Fibroblast of skin of right quadriceps (primary cell): ENCODE data around the gene ZXDC.

Experiments
- DNase-seq: peaks from one replicate; pipeline ENCODE4 v3.0.0-alpha.2; 2013

ZXDC gene

DNA sequence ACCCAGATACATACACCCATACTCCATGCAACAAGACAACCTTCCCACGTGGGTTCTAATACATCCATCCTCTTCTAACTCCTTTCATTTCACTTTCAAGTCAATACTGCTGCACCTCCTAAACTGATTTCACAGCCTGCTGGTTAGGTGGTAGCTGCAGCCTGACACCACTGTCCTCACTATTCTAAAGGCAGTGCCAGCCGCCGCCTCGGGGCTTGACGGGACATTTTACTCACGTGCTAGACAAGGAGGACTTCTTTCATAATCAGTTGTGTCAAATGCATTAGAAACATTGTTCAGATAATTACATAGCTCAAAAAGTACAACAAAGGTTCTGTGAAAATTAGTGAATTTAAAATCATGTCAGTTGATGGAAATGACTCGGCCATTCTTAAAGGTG lies 35.6 kb upstream of the ZXDC start:
- no peak for DNase-seq

DNA sequence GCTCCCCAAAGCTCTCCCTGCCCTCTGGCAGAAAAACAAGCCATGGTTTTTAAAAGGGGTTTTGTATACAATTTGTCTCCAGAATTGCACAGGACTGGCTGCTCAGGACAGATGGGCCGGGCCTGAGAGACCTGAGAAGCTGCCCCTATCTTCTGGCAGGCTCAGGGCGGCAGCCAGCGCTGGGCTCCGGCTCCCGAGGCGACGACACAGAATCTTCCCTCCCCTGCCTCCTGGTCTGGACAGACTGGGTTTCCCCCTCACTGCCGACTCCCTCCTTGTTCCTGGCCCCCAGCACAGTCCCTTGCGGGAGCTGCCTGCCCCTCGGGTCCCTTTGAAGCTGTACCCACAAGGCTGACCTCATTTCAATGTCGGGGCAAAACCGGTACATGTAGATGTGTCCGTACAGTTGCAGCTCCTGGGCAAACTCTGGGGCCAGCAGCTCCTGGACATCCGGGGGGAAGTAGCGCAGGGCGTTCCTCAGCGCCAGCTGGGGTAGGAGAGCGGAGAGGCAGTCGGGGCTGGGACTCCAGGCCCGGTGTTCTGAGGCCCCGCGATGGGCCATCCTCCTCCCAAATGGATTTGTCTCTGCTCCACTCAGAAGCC lies 34.7 kb upstream of the ZXDC start:
- no peak for DNase-seq

DNA sequence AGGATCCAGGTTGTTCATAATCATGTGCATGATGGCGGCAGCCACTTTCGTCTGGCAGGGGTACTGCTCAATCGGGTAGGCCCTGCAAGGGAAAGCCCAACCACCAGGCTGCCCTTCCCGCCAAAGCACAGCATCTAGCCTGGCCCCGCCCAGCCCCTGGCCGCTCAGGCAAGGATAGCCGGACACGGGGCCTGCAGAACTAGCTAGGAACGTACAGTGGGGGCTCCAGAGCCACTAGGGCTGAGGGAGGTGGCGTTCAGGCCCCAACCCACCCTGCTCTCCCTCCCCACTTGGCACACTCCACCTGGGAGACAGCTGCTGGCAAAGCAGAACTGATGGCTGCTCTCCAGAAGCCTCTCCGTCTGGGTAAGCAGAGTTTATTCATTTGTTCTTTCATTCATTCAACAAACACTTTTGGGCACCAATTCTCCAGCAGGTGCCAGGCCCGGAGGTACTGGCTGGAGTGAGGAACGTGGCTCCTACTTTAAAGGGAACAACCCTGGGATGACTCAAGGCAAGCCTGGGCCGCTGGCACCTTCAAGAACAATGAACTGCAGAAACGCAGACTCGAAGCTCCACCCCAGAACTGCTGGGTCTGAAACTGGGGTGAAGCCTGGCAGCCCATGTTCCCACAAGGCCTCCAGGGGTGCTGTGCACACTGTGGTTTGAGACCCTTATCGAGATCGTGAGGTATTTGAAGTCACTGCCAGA lies 34.1 kb upstream of the ZXDC start:
- DNase-seq, result no peak

DNA sequence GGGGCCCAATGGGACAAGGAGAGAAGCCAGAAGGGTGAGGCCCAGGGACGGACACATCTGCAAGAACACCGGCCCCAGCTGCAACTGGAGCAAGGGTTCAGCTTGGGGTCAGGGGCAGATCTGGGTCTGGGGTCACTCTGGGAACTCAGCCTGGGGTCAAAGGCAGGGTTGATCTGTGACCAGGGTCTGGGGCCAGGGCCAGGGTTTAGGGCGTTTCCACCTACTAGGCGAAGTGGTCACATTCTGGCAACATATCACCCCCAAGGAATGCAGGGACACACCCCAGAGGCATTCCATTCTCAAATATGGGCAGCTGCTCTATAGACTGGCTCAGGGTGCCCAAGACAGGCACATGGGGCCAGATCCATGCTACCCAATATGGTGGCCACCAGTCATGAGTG lies 32.9 kb upstream of the ZXDC start:
- no peak for DNase-seq

DNA sequence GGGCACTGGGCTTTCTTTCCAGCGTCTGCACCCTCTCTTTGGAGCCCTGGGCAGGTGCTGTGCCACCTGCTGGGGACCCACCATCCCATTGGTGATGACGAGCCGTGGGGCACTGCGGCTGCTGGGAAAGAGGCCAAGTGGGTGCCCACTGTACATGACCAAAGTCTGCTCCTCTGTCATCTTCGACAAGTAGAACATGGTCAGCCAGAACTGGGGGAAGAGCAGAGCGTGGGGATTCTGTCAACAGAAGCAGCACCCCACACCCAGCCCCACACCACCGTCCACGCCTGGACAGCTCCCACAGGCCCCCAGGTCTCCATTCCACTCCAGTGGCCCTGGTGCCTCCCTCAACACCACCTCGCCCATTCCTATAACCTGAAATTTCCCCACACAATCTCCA lies 32.2 kb upstream of the ZXDC start:
- DNase-seq, result no peak

DNA sequence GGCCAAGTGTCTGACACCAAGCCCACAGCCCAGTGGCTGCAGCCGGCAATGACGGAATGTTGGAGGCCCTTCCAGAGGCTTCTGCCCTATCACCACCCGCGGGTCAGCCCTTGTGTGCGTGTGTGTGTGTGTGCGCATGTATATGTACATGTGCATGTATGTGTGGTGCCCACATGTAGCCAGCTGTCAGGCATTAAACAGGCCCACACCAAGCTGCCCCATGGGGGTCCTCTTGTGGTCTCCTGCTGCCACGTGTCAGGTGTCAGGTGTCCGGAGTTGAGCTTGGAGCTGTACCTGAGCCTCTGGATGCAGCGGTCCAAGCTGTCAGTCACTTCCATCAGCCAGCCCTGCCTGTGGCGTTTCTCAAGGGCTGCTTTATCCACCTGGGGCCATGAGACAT lies 28.0 kb upstream of the ZXDC start:
- DNase-seq, result no peak

DNA sequence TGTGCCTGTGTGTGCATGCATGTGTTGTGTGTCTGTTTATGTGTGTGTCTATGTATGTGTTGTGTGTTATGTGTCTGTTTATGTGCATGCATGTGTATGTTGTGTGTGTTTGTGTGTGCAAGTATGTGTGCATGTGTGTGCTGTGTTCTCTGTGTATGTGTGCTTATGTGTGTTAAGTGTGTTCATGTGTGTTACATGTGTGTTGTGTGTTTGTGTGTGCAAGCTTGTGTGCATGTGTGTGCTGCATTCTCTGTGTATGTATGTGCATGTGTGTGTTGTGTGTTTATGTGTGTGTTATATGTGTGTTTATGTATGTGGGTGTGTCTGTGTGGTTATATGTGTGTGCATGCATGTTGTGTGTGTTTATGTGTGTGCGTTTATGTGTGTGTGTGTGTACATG lies 27.0 kb upstream of the ZXDC start:
- DNase-seq, result no peak

DNA sequence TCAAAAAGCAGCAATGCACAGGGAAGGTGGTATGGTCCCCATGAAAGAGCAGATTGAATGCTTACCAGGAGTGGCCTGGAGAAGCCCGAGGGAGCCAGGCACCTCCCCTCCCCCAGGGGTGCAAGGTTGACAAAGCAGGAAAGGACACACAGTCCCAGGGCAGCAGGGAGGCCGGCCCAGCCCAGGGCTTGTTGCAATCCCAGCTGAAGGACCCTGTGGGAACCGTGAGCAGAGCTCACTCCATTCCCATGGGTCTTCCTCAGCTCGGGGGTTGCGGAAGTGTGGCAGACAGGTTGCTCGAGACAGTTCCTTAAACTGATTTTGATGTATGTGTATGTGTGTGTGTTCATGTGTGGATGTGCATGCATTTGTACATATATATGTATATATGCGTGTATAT lies 26.0 kb upstream of the ZXDC start:
- no peak for DNase-seq

DNA sequence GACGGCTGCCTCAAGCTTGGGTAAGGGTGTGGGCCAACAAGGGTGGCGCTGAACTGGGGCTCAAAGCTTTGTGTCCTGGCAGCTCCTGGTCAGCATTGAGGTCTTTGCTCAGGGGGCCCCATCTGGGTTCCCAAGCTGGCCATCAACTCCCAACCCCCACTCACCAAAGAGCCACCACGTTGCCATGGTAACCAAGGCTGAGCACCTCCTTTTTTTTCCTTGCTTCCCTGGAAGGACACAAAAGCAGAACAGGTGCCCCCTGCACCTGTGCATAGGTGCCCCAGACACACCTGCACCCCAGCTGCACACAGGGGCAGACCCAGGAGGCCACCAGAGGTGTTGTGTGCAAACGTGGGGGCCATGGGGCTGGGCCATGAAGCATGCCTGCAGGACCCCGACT lies 25.4 kb upstream of the ZXDC start:
- DNase-seq, result no peak

DNA sequence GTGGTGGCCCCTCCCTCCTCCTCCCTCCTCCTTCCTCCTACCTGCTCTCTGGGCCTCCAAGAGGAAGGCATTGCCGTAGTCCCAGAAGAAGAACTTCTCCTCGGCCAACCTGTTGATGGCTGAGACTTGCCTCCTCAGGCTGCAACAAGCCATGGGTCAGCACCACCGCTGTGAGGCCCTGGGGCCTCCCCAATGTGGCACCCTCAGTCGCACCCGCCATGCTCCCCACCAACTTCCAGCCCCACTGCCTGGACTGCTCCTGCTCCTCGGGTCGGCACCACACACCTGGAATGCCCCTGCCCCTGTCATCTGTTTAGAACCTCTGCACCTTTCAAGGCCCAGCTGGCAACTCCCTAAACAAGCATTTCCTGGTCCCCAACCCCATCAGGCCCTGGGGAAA lies 24.3 kb upstream of the ZXDC start:
- no peak for DNase-seq

DNA sequence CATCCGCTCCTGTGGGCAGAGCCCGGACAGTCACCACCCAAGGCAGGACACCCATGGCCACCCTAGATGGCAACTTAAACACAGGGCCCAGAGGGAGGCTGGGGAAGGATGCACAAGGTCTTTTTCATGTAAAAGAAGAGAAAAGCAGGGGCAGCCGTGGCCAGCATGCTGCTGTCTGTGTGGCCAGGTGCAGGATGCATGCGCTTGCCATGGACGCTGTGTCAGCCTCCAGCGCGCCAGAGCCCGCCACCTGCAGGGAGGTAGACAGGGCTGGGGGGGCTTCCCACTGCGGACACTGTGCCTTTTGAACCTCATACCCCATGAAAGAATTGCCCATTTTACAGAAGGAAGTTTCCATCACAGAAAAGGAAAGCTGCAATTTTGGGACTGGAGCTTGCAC lies 23.7 kb upstream of the ZXDC start:
- DNase-seq, result no peak

DNA sequence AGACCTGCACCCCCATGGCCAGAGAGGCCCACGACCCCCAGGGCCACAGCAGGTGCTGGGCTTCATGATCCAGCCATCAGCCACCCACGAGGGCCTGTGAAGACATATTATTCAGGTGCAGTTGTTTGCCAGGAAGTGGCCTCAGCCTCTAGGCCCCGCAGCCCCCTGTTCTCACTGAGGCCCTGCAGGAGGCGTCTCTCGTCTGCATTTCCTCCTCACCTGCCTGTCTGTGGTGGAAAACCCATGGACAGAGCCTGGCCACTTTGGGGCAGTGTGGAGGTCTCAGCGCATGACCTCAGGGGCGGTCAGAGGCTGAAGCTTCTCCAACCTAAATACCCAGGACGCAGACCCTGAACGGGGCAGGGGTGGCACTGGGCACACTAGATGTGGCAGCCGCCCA lies 23.2 kb upstream of the ZXDC start:
- DNase-seq, result no peak

DNA sequence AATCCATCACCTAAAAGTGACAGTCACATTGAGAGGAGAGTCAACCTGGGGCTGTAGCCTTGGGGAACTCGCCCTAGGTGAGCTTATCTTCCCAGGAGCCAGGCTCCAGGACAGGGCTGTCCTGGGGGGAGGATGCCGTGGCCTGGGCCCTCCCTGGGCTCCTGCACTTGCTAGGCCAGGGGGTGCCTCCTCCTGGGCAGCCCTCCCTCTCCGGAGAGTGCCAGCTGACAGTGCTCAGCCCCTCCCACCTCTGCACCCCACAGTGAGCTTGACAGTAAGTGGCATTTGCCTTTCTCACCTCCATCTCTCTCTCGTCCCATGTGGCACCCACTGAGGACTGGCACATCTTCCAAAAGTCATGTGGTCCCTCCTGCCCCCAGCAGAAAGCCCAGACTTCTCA lies 22.8 kb upstream of the ZXDC start:
- DNase-seq, result no peak

DNA sequence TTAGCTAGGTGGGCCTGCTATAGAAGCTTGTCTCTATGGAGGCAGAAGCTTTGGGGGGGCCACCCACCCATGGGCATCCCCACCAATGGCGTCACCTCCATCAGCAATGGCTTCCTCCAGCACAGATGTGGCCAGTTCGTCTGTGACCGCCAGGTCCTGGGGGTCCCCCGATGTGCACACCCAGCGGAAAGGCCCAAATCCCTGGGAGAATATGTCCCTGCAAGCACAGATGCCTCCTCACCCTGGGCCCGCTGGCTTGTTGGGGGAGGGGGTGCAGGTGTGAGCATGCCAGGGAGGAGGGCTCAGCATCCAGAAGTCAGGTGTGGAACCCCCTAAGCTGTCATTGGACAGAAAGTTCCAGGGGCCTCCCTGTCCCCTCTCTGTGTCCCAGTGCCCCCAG lies 22.3 kb upstream of the ZXDC start:
- no peak for DNase-seq

DNA sequence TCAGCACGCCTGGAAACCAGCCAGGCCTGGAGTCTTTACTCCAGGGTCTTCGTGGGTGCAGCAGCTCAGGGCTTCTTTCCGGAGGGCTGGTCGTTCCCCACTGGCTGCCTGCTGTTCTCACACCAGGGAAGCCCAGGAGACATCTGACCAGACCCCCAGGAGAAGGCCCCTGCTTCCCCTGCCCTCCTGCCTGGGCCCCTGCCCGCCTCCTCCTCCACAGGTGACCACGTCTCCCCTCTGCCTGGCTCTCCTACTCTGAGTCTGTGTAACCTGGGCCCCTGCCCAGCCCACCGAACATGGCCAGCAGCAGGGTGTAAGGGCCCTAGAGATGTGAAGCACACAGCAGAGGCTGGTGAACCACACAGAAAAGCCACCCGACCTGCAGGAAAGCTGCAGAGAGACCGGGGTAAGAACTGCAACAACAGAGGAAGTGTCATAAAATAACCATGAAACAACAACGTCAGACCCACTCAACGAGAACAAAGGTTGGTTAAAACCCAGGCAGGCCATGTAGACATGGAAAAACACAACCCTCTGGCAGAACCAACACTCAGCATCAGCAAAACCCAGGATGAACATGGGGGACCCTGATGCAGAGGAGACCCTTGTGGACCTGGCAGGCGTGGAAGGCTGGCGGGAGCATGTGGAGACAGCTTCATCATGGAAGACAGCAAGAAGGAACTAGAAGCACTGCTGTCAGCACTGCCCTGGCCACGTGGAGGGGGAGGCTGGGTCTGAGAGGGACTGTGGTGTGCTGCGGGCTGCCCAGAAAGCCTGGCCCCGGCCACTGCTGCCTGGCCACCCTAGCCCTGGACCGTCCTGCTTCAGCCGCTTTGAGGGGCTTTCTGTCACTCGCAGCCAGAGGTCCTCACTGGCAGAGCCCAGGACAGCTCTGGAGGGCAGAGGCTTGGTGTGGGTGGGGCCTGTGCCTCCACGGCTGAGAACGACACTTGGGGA lies 21.5 kb upstream of the ZXDC start:
- DNase-seq, result no peak

DNA sequence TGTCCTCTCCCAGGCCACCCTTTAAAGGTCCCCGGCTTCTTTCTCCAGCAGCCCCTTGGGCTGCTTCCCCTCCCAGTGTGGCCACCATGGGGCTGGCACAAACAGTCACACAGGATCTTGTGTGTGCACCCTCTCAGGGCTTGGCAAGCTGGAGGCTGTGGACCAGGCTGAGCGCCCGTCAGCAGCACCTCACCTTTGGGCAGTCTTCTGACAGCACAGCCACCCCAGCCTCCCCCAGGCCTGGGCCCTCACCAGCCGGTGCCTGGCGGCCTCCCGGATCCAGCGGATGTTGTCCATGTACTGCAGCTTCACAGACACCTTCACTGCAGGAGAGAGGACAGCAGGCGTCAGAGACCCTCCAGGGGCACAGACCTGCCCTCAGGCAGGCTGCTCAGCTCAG lies 20.1 kb upstream of the ZXDC start:
- no peak for DNase-seq

DNA sequence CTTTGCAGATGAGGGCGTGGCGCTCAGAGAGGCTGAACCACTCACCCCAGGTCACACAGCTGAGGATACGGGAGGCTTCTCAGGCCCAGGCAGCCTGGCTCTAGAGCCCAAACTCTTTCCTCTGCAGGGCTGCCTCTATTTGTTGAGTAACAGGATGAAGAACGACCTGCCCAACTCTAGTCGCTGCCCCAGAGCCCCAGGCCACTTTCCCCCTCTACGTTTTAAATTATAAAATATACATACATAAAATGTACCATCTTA lies 19.2 kb upstream of the ZXDC start:
- no peak for DNase-seq

DNA sequence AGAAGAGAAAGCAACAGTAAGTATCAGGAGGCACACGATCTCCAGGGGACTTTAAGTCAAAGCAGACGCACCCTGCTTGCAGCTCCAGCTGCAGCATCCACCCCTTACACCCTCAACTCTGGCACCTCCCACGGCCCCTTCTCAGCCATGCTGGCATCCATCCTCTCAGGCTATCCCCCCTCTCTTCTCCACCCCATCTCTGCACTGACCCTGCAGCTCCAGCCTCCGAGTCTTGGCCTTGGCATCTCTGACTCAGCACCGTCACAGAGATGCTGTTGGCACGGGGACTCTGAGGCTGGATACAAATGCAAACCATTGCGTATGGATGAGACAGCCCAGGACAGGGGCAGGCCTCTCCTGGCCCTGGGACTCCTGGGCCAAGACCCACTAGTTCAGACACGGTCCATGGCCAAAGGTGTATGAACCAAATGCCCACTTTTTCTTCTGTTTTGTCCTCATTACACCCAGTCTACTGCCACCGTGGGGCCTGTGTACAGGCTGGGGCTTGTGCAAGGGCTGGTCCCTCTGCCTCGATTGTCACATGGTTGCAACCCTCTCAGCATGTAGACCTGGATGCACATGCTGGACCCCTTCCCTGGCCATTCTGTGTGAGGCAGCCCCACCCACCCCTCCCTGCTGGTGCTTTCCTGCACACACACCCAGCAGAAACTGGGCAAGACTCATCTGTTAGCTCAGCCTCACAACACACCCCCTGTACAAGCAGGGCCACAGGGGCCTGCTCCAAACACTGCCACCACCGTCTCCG lies 18.7 kb upstream of the ZXDC start:
- DNase-seq, result no peak

DNA sequence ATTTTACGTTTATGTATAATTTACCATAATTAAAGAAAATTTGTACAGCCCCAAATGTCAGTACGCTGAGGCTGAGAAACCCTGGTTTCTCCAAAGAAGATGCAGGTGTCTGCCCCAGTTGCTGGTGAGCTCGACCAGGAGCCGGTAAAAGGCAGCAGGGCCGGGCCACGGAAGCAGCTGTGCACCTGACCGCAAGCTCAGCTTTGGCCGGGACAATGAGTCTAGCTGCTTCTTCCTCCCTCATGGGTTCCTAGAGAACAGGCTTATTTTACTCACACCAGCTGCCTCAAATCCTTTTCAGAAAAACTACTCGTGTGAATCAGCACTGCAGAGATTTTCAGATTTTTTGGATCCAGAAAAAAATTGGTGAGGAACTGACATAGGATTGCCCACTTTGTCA lies 18.0 kb upstream of the ZXDC start:
- DNase-seq, result no peak

DNA sequence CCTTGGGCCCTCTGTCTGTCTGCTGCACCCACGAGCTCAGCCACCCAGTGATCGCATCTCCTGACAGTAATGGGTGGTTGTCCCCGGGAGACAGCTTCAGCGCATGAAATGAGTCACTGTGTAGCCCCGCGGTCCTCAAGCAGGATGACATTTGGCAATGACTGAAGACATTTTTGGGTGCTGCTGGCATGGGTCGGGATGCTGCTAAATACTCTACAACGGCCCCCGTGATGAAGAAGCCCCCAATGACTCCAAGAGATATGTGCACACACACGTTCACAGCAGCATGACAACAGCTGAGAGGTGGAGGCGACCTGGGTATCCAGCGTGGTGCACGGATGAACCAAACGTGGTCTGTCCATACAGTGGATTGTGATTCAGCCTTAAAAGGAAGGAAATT lies 17.4 kb upstream of the ZXDC start:
- DNase-seq, result no peak

DNA sequence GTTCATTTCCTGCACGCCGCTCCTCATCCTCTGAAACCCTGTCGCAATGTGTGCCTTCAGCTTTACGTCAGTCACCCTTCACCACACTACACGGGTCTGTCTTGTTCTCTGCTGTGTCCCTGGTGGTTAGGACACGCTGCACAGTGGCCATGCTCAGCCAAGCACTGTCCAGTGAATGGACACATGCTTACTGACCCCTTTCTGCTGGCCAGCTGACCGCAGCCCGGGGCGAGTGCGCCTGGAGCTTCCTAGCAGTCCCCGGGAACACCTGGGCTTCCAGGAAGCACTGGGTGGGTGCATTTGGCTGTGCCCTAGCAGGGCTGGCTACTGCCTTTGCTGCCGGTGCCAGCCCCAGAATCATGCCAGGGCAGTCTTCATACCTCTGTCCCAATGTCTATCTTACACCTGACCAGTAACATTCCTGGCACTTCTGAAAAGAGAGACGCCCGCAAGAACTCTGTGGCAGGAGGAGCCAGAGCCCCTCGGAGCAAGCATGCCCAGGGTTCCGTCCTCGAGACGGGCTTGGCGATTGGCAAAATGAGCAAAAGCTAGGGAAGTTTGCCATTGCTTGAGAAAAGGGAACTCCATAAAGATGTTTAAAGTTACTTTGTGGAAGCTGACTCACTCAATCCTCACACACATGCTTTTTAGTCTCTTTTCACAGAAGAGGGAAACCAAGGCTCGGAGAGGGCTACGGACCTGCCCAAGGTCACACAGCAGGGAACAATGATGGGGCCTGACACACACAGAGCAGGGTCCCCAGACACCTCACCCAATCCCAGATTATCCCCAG lies 15.7 kb upstream of the ZXDC start:
- no peak for DNase-seq

DNA sequence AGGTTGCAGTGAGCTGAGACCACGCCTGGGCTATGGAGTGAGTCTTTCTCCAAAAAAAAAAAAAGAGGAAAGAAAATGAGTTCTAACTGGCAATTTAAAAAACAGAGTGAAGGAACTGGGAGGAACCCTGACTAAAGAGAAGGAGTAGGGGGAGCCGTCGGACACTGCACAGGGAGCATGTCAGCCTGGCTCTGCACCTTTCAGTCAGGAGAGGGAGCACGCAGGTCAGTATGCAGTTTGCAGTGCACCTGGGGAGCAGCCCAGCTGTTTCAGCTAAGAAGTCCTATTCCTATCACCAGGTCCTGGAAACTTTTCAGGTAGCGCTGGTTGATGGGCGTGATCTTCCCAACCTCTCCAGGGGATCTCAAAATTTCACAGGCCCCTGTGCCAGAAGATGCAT lies 14.9 kb upstream of the ZXDC start:
- no peak for DNase-seq
